22Rv1 (cell line): ENCODE results near the gene RIC1.
A peak's percentile ranks its signal among the peaks of the same experiment; 100 is the strongest.
"Not testable (repeated sequence)": the region's sequence is repeated elsewhere in the genome, so short reads cannot be mapped to it uniquely, and the experiment has no call there.

ENCODE experiments used
- H3K27ac ChIP-seq: fragments of 450-650 bp; 2 replicates; pipeline ENCODE4 v1.5.1; 2017
- ZFX ChIP-seq: fragments of 450-650 bp; IDR thresholded peaks from 2 replicates; pipeline ENCODE4 v1.6.1; 2017; ENCODE audit warnings: antibody characterized with exemption, borderline replicate concordance
- TF ChIP-seq, protein P1 (sequence below): fragments of 450-650 bp; IDR thresholded peaks from 2 replicates; pipeline ENCODE4 v1.5.1; 2017; ENCODE audit warnings: mild to moderate bottlenecking

RIC1 gene, protein sequence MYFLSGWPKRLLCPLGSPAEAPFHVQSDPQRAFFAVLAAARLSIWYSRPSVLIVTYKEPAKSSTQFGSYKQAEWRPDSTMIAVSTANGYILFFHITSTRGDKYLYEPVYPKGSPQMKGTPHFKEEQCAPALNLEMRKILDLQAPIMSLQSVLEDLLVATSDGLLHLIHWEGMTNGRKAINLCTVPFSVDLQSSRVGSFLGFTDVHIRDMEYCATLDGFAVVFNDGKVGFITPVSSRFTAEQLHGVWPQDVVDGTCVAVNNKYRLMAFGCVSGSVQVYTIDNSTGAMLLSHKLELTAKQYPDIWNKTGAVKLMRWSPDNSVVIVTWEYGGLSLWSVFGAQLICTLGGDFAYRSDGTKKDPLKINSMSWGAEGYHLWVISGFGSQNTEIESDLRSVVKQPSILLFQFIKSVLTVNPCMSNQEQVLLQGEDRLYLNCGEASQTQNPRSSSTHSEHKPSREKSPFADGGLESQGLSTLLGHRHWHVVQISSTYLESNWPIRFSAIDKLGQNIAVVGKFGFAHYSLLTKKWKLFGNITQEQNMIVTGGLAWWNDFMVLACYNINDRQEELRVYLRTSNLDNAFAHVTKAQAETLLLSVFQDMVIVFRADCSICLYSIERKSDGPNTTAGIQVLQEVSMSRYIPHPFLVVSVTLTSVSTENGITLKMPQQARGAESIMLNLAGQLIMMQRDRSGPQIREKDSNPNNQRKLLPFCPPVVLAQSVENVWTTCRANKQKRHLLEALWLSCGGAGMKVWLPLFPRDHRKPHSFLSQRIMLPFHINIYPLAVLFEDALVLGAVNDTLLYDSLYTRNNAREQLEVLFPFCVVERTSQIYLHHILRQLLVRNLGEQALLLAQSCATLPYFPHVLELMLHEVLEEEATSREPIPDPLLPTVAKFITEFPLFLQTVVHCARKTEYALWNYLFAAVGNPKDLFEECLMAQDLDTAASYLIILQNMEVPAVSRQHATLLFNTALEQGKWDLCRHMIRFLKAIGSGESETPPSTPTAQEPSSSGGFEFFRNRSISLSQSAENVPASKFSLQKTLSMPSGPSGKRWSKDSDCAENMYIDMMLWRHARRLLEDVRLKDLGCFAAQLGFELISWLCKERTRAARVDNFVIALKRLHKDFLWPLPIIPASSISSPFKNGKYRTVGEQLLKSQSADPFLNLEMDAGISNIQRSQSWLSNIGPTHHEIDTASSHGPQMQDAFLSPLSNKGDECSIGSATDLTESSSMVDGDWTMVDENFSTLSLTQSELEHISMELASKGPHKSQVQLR (N-terminal part only)

DNA sequence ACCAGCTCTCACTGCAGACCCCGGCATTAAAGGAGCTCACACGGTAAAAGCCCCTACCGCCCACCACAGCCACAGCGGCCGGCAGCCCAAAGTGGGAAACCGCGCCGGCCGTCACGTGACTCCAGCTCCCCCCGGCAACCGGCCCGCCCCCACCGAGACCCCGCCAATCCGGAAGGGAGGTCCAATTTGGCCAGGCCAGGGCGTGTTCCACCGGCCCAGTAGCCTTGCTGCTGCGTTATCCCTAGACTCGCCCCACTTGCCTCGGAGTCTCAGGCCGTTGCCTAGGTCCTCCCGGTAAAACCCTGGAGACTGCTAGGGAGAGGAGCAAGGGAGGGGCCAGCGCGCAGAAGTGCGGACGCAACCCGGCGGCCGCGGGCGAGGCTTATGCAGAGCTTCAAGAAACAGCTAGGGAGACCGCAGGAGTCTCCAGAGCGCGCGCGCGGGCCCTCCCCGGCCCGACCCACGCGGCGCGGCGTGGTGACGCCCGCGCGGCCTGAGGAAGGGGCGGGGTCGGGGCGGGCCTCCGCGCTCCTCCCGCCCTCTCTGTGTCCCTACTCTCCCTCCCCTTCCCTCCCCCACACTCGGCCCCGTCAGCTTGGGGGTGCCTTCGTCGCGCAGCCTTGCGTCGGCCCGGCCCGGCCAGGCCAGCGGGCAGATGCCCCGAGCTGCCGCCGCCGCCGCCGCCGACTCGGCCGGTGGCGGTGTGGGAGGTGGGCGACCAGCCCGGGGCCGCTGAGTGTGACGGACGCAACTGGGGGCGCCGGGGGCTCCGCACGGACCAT, at the start of gene RIC1:
Gene RIC1 (plus strand): TSS at position 578 of the 782 bp plus-strand sequence. CDS start 203 bp downstream, at position 781.
- TF ChIP-seq, protein P1, sequence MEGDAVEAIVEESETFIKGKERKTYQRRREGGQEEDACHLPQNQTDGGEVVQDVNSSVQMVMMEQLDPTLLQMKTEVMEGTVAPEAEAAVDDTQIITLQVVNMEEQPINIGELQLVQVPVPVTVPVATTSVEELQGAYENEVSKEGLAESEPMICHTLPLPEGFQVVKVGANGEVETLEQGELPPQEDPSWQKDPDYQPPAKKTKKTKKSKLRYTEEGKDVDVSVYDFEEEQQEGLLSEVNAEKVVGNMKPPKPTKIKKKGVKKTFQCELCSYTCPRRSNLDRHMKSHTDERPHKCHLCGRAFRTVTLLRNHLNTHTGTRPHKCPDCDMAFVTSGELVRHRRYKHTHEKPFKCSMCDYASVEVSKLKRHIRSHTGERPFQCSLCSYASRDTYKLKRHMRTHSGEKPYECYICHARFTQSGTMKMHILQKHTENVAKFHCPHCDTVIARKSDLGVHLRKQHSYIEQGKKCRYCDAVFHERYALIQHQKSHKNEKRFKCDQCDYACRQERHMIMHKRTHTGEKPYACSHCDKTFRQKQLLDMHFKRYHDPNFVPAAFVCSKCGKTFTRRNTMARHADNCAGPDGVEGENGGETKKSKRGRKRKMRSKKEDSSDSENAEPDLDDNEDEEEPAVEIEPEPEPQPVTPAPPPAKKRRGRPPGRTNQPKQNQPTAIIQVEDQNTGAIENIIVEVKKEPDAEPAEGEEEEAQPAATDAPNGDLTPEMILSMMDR = no peak
- no peak for TF ChIP-seq ZFX
- H3K27ac ChIP-seq = peak within 1 kb of the TSS; percentile 87

DNA sequence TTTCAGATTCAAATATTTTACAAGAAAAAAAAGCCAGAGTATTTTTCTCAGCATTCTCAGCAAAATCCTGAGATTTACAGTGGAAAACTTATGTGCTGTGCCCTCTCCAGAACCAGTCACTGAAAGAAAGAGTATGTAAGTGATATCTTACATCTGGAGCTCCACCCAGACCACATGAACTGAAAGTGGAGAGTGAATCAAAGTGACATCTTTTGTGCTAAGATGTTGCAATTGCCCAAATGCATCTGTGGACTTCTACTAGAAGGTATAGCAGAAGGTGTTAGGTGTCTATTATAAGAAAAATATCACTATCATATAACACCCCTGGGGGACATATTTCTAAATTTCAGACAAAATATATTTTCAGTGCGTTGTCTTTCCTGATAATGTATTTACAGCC, 49.0 kb upstream of the RIC1 start:
- TF ChIP-seq ZFX = no peak
- TF ChIP-seq, protein P1 = no peak
- H3K27ac ChIP-seq = no peak overlapping the region

DNA sequence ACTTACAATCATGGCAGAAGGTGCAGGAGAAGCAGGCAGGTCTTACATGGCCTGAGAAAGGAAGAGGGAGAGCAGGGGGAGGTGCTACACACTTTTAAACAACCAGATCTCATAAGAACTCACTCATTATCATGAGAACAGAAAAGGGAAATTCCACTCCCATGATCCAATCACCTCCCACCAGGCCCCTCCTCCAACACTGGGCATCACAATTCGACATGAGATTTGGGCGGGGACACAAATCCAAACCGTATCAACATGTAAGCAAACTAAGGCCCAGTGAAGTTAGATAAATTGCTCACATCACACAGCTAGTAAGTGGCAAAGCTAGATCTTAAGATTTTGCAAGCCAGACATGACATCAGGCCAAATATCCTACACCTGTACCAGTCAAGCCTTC, 48.3 kb upstream of the RIC1 start:
- H3K27ac ChIP-seq = no peak overlapping the region
- TF ChIP-seq, protein P1 = no peak
- no peak for TF ChIP-seq ZFX

DNA sequence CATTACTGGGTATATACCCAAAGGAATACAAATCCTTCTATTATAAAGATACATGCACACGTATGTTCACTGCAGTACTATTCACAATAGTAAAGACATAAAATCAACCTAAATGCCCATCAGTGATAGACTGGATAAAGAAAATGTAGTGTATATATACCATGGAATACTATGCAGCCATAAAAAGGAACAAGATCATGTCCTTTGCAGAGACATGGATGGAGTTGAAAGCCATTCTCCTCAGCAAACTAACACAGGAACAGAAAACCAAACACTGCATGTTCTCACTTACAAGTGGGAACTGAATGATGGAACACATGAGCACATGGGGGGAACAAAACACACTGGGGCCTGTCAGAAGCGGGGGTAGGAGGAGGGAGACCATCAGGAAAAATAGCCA, 47.2 kb upstream of the RIC1 start:
- H3K27ac ChIP-seq = not testable (repeated sequence)

DNA sequence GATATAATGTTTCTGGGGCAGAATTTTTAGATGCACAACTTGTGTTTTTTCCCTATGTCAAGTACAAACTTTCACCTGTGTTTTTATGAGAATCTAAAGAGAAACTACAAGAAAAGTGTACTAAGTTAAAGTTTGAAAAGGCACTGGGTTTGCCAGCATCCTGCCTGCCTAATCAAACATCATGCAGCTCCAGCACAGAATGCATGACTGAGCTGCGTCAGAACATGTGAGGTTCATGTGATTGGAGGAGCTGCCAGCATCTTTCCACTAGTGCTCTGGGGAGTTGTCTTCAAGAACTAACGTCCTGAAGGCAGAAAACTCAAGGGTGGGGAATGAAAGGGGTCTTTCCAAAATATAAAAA, 46.1 kb upstream of the RIC1 start:
- H3K27ac ChIP-seq = no peak overlapping the region
- TF ChIP-seq, protein P1 = no peak
- no peak for TF ChIP-seq ZFX

DNA sequence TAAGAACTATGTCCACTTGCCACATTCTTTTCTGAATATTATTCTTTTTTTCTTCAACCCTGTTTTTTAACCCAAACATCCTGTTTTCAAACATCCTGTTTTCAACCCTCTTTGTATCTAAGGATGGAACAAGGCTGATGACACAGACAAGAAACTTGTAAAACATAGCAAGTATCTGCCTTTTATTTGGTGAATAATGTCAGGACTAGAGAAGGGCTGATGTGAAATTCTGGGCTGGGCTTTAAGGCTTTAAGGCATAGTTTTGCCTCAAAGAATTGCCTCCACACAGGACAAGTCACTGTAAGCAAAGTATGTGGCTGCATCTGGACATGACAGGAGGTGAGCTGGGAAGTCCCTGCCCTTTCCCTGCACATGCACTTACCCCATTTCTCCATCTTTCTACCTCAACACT, 42.5 kb upstream of the RIC1 start:
- H3K27ac ChIP-seq = no peak overlapping the region

DNA sequence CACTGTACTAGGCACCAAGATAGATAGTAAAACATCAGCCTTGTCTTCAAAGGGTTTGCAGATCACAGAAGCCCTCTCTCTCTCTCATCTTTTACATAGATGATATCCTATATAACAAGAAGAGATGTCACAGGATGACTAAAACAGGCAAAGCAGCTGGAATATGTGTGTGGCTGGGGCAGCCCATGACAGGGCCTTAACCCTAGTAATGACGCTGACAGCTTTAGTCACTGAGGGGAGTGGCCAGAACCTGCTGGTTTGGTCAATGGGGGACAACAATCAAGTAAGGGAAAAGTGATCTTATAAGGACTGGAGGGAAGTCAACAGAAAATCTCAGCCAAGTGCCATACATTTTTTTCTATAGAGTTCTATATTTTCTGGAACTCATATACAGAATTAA, 41.9 kb upstream of the RIC1 start:
- no peak overlapping the region for H3K27ac ChIP-seq

More for the DNA sequence above, 42.5 kb upstream of the RIC1 start:
- TF ChIP-seq, protein P1 = no peak

More for the DNA sequence above, 41.9 kb upstream of the RIC1 start:
- no peak for TF ChIP-seq ZFX
- TF ChIP-seq, protein P1 = no peak
